Myocyte (in vitro differentiated cells): Measurements from ENCODE around the gene ACOXL. TPM values are rescaled to one million over a fixed set of nuclear protein-coding genes. Genes with fewer than 3 reads are reported as not detected.

ENCODE experiments used
- DNase-seq: peaks from one replicate; pipeline ENCODE4 v3.0.0-alpha.2; 2012; ENCODE audit warnings: low read depth
- total RNA-seq: library from RNA; depleted of rRNA; stranded (reverse); fragments of >200 nt; gene quantifications from 2 replicates; pipeline ENCODE4 v1.2.3, GENCODE V29; 2014

Gene ACOXL
- total RNA-seq, 1 donor from 2014 or later = not detected

GRCh38 chr2:111100765-111101162, 368.4 kb downstream of the ACOXL start:
- no peak for DNase-seq

- no peak for DNase-seq
These were observed 369.2 kb downstream of the ACOXL start for GRCh38 chr2:111101592-111101991.

- DNase-seq = no peak
These were observed 369.8 kb downstream of the ACOXL start for GRCh38 chr2:111102216-111102615.

- no peak for DNase-seq
These were observed 373.6 kb downstream of the ACOXL start for GRCh38 chr2:111105926-111106325.

- DNase-seq = no peak
These were observed 374.3 kb downstream of the ACOXL start for GRCh38 chr2:111106706-111107105.

GRCh38 chr2:111108745-111109271, 376.4 kb downstream of the ACOXL start:
- no peak for DNase-seq

GRCh38 chr2:111111101-111111755, 378.9 kb downstream of the ACOXL start:
- DNase-seq = no peak

- DNase-seq = no peak
These were observed 381.5 kb downstream of the ACOXL start for GRCh38 chr2:111113838-111114237.

- no peak for DNase-seq
These were observed 383.8 kb downstream of the ACOXL start for GRCh38 chr2:111116011-111116746.

- peak; percentile 86 for DNase-seq
These were observed 384.6 kb downstream of the ACOXL start for GRCh38 chr2:111116843-111117597.

- DNase-seq = peak; percentile 64
These were observed 385.5 kb downstream of the ACOXL start for GRCh38 chr2:111117598-111118480.

- no peak for DNase-seq
These were observed 386.2 kb downstream of the ACOXL start for GRCh38 chr2:111118481-111118980.

GRCh38 chr2:111118981-111119821, 386.8 kb downstream of the ACOXL start:
- no peak for DNase-seq

GRCh38 chr2:111119822-111120252, 387.5 kb downstream of the ACOXL start:
- no peak for DNase-seq

- peak; percentile 91 for DNase-seq
These were observed 388.1 kb downstream of the ACOXL start, which contains the start of gene BCL2L11 for GRCh38 chr2:111120253-111121027. Gene BCL2L11, plus strand, starts transcription at chr2:111120914. Its CDS starts 2,832 bp downstream, at chr2:111123746.

- peak; percentile 32 for DNase-seq
These were observed 388.9 kb downstream of the ACOXL start for GRCh38 chr2:111121028-111121827.

GRCh38 chr2:111121828-111122630, 389.7 kb downstream of the ACOXL start:
- peak; percentile 91 for DNase-seq
